NCI-H187 (cell line): ENCODE measurements around the gene PTGR3.

Experiments used
- DNase-seq, 2 experiments: peaks; one replicate each; lab custom pipeline; 2025; lab: John Stamatoyannopoulos, UW

PTGR3 gene

GRCh38 chr18:75234901-75235300, 26.0 kb upstream of the PTGR3 start:
- no peak for DNase-seq

- no peak for DNase-seq
Measured at GRCh38 chr18:75231053-75231406, 22.1 kb upstream of the PTGR3 start.

- DNase-seq: no peak
Measured at GRCh38 chr18:75230163-75231052, 21.5 kb upstream of the PTGR3 start.

GRCh38 chr18:75229437-75229836, 20.5 kb upstream of the PTGR3 start:
- no peak for DNase-seq

- no peak for DNase-seq
Measured at GRCh38 chr18:75228967-75229366, 20.0 kb upstream of the PTGR3 start.

- DNase-seq: no peak
Measured at GRCh38 chr18:75227535-75228296, 18.8 kb upstream of the PTGR3 start.

GRCh38 chr18:75226956-75227316, 18.0 kb upstream of the PTGR3 start:
- no peak for DNase-seq

- no peak for DNase-seq
Measured at GRCh38 chr18:75226286-75226955, 17.5 kb upstream of the PTGR3 start.

- peak; percentile 58 to 81 for DNase-seq
Measured at GRCh38 chr18:75223687-75224347, 14.9 kb upstream of the PTGR3 start.

GRCh38 chr18:75222407-75222806, 13.5 kb upstream of the PTGR3 start:
- DNase-seq: no peak

GRCh38 chr18:75221897-75222296, 13.0 kb upstream of the PTGR3 start:
- DNase-seq: no peak

GRCh38 chr18:75221397-75221796, 12.5 kb upstream of the PTGR3 start:
- DNase-seq: no peak

GRCh38 chr18:75220551-75221355, 11.8 kb upstream of the PTGR3 start:
- no peak for DNase-seq

- DNase-seq: no peak
Measured at GRCh38 chr18:75219745-75220375, 10.9 kb upstream of the PTGR3 start.

- DNase-seq: peak in 1 of 2 experiments; percentile 23
Measured at GRCh38 chr18:75218065-75218923, 9.4 kb upstream of the PTGR3 start.

GRCh38 chr18:75216911-75217689, 8.2 kb upstream of the PTGR3 start:
- no peak for DNase-seq

GRCh38 chr18:75216212-75216910, 7.4 kb upstream of the PTGR3 start:
- no peak for DNase-seq

- DNase-seq: no peak
Measured at GRCh38 chr18:75215663-75216062, 6.7 kb upstream of the PTGR3 start.
